CD4-positive, alpha-beta T cell treated with Interleukin-6 for 4 hours (primary cell): Measurements from ENCODE around the gene CACNA1S.

Source experiments
- DNase-seq: peaks from one replicate; pipeline ENCODE4 v3.0.0-alpha.2; 2020; ENCODE audit warnings: mixed read lengths

The CACNA1S gene

GRCh38 chr1:201140235-201140940 lies 28.2 kb upstream of the CACNA1S start:
- DNase-seq = no peak

- DNase-seq = no peak
Observed at GRCh38 chr1:201139756-201140155, 27.5 kb upstream of the CACNA1S start.

- DNase-seq = no peak
Observed at GRCh38 chr1:201139306-201139705, 27.1 kb upstream of the CACNA1S start.

GRCh38 chr1:201138311-201138840 lies 26.1 kb upstream of the CACNA1S start:
- DNase-seq = no peak

- DNase-seq = no peak
Observed at GRCh38 chr1:201137579-201138310, 25.5 kb upstream of the CACNA1S start.

GRCh38 chr1:201137024-201137392 lies 24.8 kb upstream of the CACNA1S start:
- DNase-seq = no peak

GRCh38 chr1:201136355-201137023 lies 24.3 kb upstream of the CACNA1S start:
- no peak for DNase-seq

- DNase-seq = no peak
Observed at GRCh38 chr1:201134405-201134804, 22.2 kb upstream of the CACNA1S start.

- no peak for DNase-seq
Observed at GRCh38 chr1:201131398-201131797, 19.2 kb upstream of the CACNA1S start.

- no peak for DNase-seq
Observed at GRCh38 chr1:201128962-201129361, 16.7 kb upstream of the CACNA1S start.

- no peak for DNase-seq
Observed at GRCh38 chr1:201128476-201128875, 16.2 kb upstream of the CACNA1S start.

- no peak for DNase-seq
Observed at GRCh38 chr1:201127755-201128455, 15.7 kb upstream of the CACNA1S start.

- no peak for DNase-seq
Observed at GRCh38 chr1:201126832-201127754, 14.9 kb upstream of the CACNA1S start, which contains the start of gene ASCL5. TSS of gene ASCL5 (minus strand) at chr1:201127184. CDS start at chr1:201115372, 11,812 bp downstream.

- DNase-seq = no peak
Observed at GRCh38 chr1:201126463-201126831, 14.2 kb upstream of the CACNA1S start.

GRCh38 chr1:201125800-201126199 lies 13.6 kb upstream of the CACNA1S start:
- no peak for DNase-seq

GRCh38 chr1:201125019-201125418 lies 12.8 kb upstream of the CACNA1S start:
- DNase-seq = no peak

GRCh38 chr1:201123866-201124265 lies 11.6 kb upstream of the CACNA1S start:
- no peak for DNase-seq

- no peak for DNase-seq
Observed at GRCh38 chr1:201122321-201122957, 10.2 kb upstream of the CACNA1S start.

GRCh38 chr1:201119206-201120197 lies 7.3 kb upstream of the CACNA1S start:
- DNase-seq = peak; percentile 64

- DNase-seq = no peak
Observed at GRCh38 chr1:201116091-201116490, 3.9 kb upstream of the CACNA1S start.
